Measurements from ENCODE around the gene VAV2. TPM values are rescaled to one million over a fixed set of nuclear protein-coding genes. Genes with fewer than 3 reads are reported as not detected.
A peak's percentile ranks its signal among the peaks of the same experiment; 100 is the strongest.

VAV2 gene
- total RNA-seq, 1 experiment from 2014 or later = 30.7 TPM

- Mint-ChIP-seq H3K4me1 (ENCODE audit: low read depth, unreplicated experiment) (no peaks in the 10 kb centered on the region), H3K4me3 (ENCODE audit: low read depth, unreplicated experiment) (no peak overlapping the region), H3K9me3 (ENCODE audit: low read depth, unreplicated experiment) (no peaks in the 10 kb centered on the region), H3K36me3 (ENCODE audit: insufficient read depth, unreplicated experiment) (peaks cover 5% of the 10 kb centered on the region), H3K27me3 (ENCODE audit: unreplicated experiment) (no peaks in the 10 kb centered on the region), H3K27ac (ENCODE audit: unreplicated experiment) (no peak overlapping the region)
- CTCF ChIA-PET = interaction anchor here (1.7 kb wide), 1 partner anchor 211 kb away, joined by 28 read pairs; no protein-coding TSS in a partner anchor
- DNase-seq = no peak
- no peak for TF ChIP-seq CTCF (IDR thresholded peaks at IDR 0.05; ENCODE audit: unreplicated experiment)
- intact Hi-C loops (cut with micrococcal nuclease; ENCODE audit: unreplicated experiment) = loop anchor here (2.0 kb wide), 1 partner anchor 211 kb away; no protein-coding TSS in a partner anchor
- BruUV-seq (replicated peaks) = no TSS peak
Observed at GRCh38 chr9:133783331-133783731, 208.8 kb downstream of the VAV2 start.

DNA sequence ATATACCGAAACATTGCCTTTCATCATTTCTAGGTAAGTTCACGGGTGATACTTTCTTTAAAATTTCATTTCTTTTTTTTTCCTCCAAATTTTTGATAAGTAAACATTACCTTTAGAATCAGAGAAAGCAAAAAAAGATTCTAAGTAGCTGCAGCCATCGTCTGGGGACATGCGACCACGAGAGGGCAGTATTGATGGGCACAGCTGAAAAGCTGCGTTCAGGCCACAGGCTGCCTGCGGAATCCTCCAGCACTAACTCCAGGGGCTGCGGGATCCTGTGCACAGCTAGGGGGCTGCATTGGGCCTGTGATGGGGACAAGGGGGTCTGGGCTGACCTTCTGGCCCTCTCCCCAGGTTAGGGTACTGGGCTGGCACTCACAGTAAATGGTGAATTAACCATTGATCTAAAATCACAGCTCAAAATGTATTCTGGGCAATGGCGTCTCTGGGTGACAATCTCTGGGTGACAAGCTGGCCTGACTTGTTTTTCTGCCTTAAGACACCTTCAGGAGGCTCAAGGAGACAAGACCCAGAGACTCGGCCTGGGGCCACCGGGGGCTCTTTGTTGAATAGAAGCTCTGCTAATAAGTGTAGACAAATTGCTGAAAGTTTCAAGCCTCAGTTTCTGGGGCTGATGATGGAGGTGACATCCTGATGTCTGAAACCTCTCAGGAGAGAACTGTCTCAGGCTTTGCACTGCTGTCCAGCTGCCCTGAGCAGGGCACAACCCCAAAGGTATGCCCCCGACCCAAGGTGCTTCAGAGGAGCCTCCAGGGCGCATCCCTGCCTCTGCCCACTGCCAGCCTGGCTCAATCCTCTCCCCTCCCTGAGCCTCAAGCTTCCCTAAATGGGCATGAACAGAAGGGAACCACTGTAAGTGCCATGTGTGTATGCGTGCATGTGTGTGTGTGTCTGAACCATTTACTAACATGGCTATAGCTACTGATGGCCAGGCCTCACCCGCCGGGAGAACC is 209.7 kb downstream of the VAV2 start:
- no peaks in the 10 kb centered on the region for H3K27me3 Mint-ChIP-seq (ENCODE audit: unreplicated experiment)
- intact Hi-C loops (cut with micrococcal nuclease; ENCODE audit: unreplicated experiment) = loop anchor here (2.0 kb wide), 1 partner anchor 212 kb away; no protein-coding TSS in a partner anchor
- no peak overlapping the region for H3K27ac Mint-ChIP-seq (ENCODE audit: unreplicated experiment)
- peaks cover 5% of the 10 kb centered on the region for H3K36me3 Mint-ChIP-seq (ENCODE audit: insufficient read depth, unreplicated experiment)
- no peaks in the 10 kb centered on the region for H3K4me1 Mint-ChIP-seq (ENCODE audit: low read depth, unreplicated experiment)
- no TSS peak for BruUV-seq (replicated peaks)
- H3K9me3 Mint-ChIP-seq (ENCODE audit: low read depth, unreplicated experiment) = no peaks in the 10 kb centered on the region
- DNase-seq = peak; percentile 74
- peak; percentile 40 for TF ChIP-seq CTCF (IDR thresholded peaks at IDR 0.05; ENCODE audit: unreplicated experiment)
- H3K4me3 Mint-ChIP-seq (ENCODE audit: low read depth, unreplicated experiment) = no peak overlapping the region
- CTCF ChIA-PET = interaction anchor here (0.7 to 1.7 kb wide), 4 partner anchors 208 to 352 kb away, joined by 3 to 28 read pairs (median 3); no protein-coding TSS in a partner anchor

- Mint-ChIP-seq H3K27ac (ENCODE audit: unreplicated experiment) (no peak overlapping the region), H3K27me3 (ENCODE audit: unreplicated experiment) (no peaks in the 10 kb centered on the region), H3K4me3 (ENCODE audit: low read depth, unreplicated experiment) (no peak overlapping the region), H3K36me3 (ENCODE audit: insufficient read depth, unreplicated experiment) (peaks cover 5% of the 10 kb centered on the region), H3K4me1 (ENCODE audit: low read depth, unreplicated experiment) (no peaks in the 10 kb centered on the region), H3K9me3 (ENCODE audit: low read depth, unreplicated experiment) (no peaks in the 10 kb centered on the region)
- TF ChIP-seq CTCF (IDR thresholded peaks at IDR 0.05; ENCODE audit: unreplicated experiment) = no peak
- CTCF ChIA-PET = interaction anchor here (0.6 to 1.7 kb wide), 4 partner anchors 109 to 352 kb away, joined by 3 to 28 read pairs (median 4); no protein-coding TSS in a partner anchor
- intact Hi-C loops (cut with micrococcal nuclease; ENCODE audit: unreplicated experiment) = loop anchor here (2.0 kb wide), 1 partner anchor 213 kb away; no protein-coding TSS in a partner anchor
- no TSS peak for BruUV-seq (replicated peaks)
- no peak for DNase-seq
Observed at GRCh38 chr9:133781828-133782135, 210.3 kb downstream of the VAV2 start.

DNA sequence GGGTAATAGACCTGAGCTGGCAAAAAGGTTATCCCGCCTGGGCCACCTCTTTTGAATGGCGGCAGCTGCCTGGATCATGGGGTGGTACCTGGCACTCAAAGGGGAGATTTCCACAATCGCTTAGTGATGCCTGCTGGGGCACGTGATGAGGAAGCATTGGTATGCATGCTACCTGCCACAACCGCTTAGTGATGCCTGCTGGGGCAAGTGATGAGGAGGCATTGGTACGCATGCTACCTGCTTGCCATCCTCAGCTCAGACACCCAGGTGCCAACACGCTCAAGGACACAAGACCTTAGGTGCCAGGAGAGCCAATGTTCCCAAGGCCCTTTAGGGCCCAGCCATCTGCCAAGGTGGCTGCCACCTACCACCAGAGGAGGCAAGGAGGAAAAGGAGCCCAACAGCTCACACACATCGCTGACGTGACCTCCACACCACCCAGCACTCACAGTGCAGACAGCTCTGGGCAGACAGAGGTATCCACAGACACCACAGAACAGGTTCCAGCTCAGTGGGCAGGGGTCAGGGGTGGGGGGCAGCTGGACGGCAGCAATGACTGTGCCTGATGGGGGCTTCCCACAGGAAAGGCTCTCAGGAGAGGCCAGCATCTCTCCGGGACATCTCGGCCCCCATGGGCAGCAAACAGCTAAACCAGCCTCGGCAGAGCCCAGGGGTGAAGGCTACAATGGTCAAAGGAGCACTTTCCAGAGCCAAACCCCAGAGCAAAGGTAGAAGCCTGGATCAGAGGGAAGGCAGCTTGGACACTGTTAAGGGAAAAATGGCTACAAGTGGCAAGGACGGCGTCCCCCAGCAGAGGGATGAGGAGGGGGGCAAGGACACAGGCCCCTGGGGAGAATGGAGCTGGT is 210.9 kb downstream of the VAV2 start:
- Mint-ChIP-seq H3K4me1 (ENCODE audit: low read depth, unreplicated experiment) (no peaks in the 10 kb centered on the region), H3K36me3 (ENCODE audit: insufficient read depth, unreplicated experiment) (peaks cover 5% of the 10 kb centered on the region), H3K27ac (ENCODE audit: unreplicated experiment) (no peak overlapping the region), H3K9me3 (ENCODE audit: low read depth, unreplicated experiment) (no peaks in the 10 kb centered on the region), H3K27me3 (ENCODE audit: unreplicated experiment) (no peaks in the 10 kb centered on the region), H3K4me3 (ENCODE audit: low read depth, unreplicated experiment) (no peak overlapping the region)
- DNase-seq = no peak
- CTCF ChIA-PET = interaction anchor here (0.6 to 1.7 kb wide), 2 partner anchors 110 to 213 kb away, joined by 4 to 28 read pairs; no protein-coding TSS in a partner anchor
- no peak for TF ChIP-seq CTCF (IDR thresholded peaks at IDR 0.05; ENCODE audit: unreplicated experiment)
- intact Hi-C loops (cut with micrococcal nuclease; ENCODE audit: unreplicated experiment) = no loop called here
- no TSS peak for BruUV-seq (replicated peaks)

Data from Calu3 (cell line).